LNCaP clone FGC (cell line): ENCODE data around the gene PRKN.

Experiments
- DNase-seq: peaks from one replicate; pipeline ENCODE4 v3.0.0-alpha.2; 2011; ENCODE audit warnings: low read depth
- H3K4me3 ChIP-seq: 2 replicates; pipeline ENCODE4 v1.5.1; 2011; ENCODE audit warnings: mild to moderate bottlenecking, low read depth, low read length, control low read depth
- CTCF ChIP-seq: IDR thresholded peaks from 2 replicates; pipeline ENCODE4 v1.5.1; 2012; ENCODE audit warnings: mild to moderate bottlenecking; ENCODE audit not compliant: control insufficient read depth, insufficient read depth; ENCODE audit errors: extremely low read depth

Gene PRKN

GRCh38 chr6:161413355-161413771, 1314.2 kb downstream of the PRKN start:
- no peak overlapping the region for H3K4me3 ChIP-seq
- DNase-seq, result no peak
- no peak for TF ChIP-seq CTCF

- no peak overlapping the region for H3K4me3 ChIP-seq
- TF ChIP-seq CTCF, result no peak
- no peak for DNase-seq
These were observed 1314.8 kb downstream of the PRKN start for GRCh38 chr6:161412795-161413194.

GRCh38 chr6:161411265-161411944, 1316.2 kb downstream of the PRKN start:
- no peak for TF ChIP-seq CTCF
- no peak for DNase-seq
- H3K4me3 ChIP-seq, result no peak overlapping the region

- H3K4me3 ChIP-seq, result no peak overlapping the region
- DNase-seq, result no peak
- no peak for TF ChIP-seq CTCF
These were observed 1316.8 kb downstream of the PRKN start for GRCh38 chr6:161410736-161411135.

- H3K4me3 ChIP-seq, result no peak overlapping the region
- TF ChIP-seq CTCF, result no peak
- DNase-seq, result no peak
These were observed 1317.5 kb downstream of the PRKN start for GRCh38 chr6:161410076-161410475.

- no peak for DNase-seq
- no peak for TF ChIP-seq CTCF
- no peak overlapping the region for H3K4me3 ChIP-seq
These were observed 1318.2 kb downstream of the PRKN start for GRCh38 chr6:161409353-161409752.

GRCh38 chr6:161408041-161408440, 1319.5 kb downstream of the PRKN start:
- no peak overlapping the region for H3K4me3 ChIP-seq
- TF ChIP-seq CTCF, result no peak
- DNase-seq, result no peak
